ENCODE data around the gene GPR137.

Gene GPR137

DNA sequence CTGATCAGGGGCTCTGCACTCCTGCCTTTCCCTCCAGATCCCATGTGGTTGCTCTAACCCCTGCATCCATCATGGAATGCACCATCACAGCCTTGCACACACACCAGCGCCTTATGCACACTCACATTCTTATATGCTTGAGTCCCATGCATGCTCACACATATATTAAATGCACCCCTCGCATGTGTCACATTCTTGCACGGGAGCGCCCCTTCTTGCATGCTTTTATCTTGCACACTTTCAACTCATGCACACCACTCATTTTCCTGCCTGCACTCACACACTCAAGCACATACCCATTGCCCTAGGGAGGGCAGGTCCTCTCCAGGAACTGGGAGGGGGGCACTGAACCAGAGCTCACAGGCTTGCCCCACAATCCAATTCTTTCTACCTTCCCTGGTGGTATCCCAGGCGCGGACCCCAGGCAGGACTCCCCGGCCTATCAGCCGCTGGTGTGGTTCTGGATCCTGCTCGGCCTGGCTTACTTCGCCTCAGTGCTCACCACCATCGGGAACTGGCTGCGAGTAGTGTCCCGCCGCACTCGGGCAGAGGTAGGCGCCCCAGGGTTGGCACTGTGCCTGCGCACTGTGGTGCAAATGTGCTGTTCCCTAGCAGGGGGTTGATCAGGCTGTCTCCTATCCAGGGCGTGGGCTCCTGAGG is 12.2 kb downstream of the GPR137 start:
- TF ChIP-seq, protein P1, sequence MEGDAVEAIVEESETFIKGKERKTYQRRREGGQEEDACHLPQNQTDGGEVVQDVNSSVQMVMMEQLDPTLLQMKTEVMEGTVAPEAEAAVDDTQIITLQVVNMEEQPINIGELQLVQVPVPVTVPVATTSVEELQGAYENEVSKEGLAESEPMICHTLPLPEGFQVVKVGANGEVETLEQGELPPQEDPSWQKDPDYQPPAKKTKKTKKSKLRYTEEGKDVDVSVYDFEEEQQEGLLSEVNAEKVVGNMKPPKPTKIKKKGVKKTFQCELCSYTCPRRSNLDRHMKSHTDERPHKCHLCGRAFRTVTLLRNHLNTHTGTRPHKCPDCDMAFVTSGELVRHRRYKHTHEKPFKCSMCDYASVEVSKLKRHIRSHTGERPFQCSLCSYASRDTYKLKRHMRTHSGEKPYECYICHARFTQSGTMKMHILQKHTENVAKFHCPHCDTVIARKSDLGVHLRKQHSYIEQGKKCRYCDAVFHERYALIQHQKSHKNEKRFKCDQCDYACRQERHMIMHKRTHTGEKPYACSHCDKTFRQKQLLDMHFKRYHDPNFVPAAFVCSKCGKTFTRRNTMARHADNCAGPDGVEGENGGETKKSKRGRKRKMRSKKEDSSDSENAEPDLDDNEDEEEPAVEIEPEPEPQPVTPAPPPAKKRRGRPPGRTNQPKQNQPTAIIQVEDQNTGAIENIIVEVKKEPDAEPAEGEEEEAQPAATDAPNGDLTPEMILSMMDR (IDR thresholded peaks at IDR 0.05; ENCODE audit: low read depth, low read length, missing control alignments): no peak
- no peak overlapping the region for H3K4me3 ChIP-seq (ENCODE audit: low read depth, low read length)
- no peak for DNase-seq (ENCODE audit: low read depth)
- in situ Hi-C loops (cut with HindIII; ENCODE audit: low sequenced_read_pairs): no loop called here

DNA sequence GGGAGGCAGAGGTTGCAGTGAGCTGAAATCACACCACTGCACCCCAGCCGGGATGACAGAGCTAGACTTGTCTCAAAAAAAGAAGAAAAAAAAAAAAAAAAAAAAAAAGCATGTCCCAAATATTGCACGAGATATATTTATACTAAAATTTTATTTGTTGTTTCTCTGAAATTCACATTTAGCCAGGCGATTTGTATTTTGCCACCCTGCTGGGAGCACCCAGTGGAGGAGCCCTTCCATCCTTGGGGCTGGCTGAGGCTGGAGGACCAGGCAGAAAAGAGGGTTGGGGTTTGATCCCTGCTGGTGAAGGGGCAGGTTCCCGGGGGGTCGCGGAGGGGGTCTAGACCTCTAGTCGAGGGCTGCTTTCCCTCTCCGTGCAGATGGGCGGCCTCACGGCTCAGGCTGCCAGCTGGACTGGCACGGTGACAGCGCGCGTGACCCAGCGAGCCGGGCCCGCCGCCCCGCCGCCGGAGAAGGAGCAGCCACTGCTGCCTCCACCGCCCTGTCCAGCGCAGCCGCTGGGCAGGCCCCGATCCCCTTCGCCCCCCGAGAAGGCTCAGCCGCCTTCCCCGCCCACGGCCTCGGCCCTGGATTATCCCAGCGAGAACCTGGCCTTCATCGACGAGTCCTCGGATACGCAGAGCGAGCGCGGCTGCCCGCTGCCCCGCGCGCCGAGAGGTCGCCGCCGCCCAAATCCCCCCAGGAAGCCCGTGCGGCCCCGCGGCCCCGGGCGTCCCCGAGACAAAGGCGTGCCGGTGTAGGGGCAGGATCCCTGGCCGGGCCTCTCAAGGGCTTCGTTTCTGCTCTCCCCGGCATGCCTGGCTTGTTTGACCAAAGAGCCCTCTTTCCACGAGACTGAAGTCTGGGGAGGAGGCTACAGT is 13.6 kb downstream of the GPR137 start:
- TF ChIP-seq, protein P1 (IDR thresholded peaks at IDR 0.05; ENCODE audit: low read depth, low read length, missing control alignments): no peak
- H3K4me3 ChIP-seq (ENCODE audit: low read depth, low read length): no peak overlapping the region
- in situ Hi-C loops (cut with HindIII; ENCODE audit: low sequenced_read_pairs): no loop called here
- DNase-seq (ENCODE audit: low read depth): no peak

DNA sequence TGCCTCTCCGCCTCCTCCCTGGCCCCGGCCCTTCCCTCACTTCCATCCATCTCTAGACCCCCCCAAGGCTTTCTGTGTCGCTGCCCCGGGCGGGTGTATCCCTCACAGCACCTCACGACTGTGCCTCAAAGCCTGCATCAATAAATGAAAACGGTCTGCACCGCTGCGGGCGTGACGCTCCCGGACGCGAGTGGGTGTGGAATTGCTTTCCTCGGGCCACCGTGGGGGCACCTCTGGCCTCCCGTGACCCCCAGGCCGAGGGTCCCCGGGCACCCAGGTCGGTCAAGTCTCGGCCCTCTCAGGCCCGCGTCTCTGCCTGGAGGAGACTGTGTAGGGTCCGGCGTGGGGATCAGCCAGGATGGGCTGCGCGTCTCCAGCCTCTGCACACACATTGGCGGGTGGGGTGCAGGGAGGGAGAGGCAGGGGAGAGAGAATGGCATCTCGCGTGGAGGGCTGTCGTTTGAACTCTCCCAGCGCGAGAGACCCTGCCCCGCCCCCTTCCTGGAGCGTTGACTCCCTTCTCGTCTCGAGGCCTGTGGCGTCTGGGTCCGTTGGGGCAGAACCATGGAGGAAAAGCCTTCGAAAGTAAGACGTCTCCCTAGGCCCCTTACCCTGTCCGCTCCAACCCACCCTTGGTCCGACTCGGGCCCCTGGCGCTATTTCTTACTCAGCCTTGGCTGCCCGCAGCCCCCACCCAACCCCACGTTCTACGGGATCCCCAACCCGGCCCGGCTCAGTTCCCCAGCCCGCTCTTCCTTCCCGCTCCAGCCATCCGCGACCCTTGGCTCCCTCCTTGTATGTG is 14.4 kb downstream of the GPR137 start, which contains the start of gene CATSPERZ:
Gene CATSPERZ (plus strand): TSS at position 512 of the 802 bp plus-strand sequence. CDS start 53 bp downstream, at position 565.
- peak within 1 kb of the TSS; percentile 0 for H3K4me3 ChIP-seq (ENCODE audit: low read depth, low read length)
- TF ChIP-seq, protein P1 (IDR thresholded peaks at IDR 0.05; ENCODE audit: low read depth, low read length, missing control alignments): no peak
- in situ Hi-C loops (cut with HindIII; ENCODE audit: low sequenced_read_pairs): no loop called here
- DNase-seq (ENCODE audit: low read depth): no peak

DNA sequence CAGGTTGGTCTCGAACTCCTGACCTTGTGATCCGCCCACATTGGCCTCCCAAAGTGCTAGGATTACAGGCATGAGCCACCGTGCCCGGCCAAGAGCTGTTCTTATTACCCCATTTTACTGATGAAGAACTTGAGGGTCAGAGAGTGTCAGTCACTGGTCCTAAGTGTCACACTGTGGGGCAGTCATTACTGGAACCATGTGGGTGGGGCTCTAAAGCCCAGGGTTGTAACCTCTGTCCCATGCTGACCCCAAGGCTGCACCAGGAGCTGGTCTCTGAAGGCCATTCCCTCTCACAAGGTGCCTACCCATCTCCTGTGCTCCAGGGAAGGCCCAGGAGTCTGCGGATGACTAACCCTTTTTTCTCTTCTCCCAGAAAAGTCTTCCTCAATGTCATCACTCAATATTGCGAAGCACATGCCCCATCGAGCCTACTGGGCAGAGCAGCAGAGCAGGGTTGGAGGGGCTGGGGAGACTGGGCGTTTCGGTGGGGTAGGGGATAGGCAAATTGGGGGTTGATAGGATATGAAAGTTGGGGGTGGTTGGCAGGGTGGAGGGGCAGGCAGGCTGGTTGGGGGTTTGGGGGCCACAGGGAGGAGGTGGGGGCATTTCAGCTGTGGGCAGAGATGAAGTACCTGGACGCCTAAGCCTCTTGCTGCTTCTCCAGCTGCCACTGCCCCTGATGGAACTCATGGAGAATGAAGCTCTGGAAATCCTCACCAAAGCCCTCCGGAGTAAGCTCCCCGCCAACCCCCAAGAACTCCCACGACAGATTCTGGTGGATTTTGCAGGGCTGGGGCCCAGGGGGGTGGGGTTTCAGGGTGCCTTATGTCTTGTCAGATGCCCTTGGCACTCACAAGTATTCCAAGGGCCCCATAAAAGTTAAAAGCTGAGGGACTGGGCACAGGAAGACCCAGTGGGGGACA is 17.7 kb downstream of the GPR137 start:
- in situ Hi-C loops (cut with HindIII; ENCODE audit: low sequenced_read_pairs): no loop called here
- H3K4me3 ChIP-seq (ENCODE audit: low read depth, low read length): no peak overlapping the region
- TF ChIP-seq, protein P1 (IDR thresholded peaks at IDR 0.05; ENCODE audit: low read depth, low read length, missing control alignments): no peak
- DNase-seq (ENCODE audit: low read depth): no peak

DNA sequence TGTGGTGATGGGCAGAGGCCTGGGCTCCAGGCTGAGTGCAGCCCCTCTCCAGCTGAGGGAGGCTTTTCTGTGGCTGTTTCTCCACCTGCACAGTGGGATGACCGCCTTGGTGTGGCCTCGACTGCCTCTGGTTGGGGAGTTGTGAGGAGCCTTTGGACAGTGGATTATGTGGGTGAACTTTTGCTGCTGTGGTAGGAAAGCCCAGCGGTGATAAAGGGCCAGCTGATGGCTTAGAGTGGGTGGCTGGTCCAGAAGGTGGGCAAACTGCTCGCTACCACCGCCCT is 18.3 kb downstream of the GPR137 start:
- peak overlapping the region; percentile 58 for H3K4me3 ChIP-seq (ENCODE audit: low read depth, low read length)
- TF ChIP-seq, protein P1 (IDR thresholded peaks at IDR 0.05; ENCODE audit: low read depth, low read length, missing control alignments): no peak
- no peak for DNase-seq (ENCODE audit: low read depth)
- in situ Hi-C loops (cut with HindIII; ENCODE audit: low sequenced_read_pairs): no loop called here
